Islet of Langerhans (tissue), 1 donor: Measurements from ENCODE around the gene GLYR1.

Source experiments
- FAIRE-seq: peaks from one replicate; lab custom pipeline; 2011; peaks lifted over from hg19 to GRCh38; lab: Jason Lieb, UNC

GLYR1 gene

DNA sequence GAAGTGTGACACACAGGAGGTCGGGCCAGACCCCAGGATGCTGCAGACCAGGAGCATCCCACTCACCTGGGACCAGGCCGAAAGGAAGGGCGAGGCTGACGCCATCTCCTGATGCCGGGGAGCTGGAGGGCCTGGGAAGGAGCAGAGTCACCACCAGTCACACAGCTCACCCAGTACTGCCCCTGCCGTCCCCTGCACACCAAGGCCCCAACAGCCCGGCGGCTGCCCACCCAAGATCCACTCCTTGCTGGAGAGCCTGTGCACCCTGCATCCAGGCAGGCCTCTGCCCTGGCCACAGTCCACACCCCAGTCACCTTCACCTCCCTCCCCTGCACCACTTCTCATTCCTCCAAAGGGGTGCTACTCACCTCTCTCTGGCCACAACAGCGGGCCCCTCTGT lies 84.9 kb downstream of the GLYR1 start:
- no peak for FAIRE-seq

- FAIRE-seq: no peak
Observed at GRCh38 chr16:4760221-4760910, 86.7 kb downstream of the GLYR1 start.

GRCh38 chr16:4755687-4756086 lies 91.4 kb downstream of the GLYR1 start:
- FAIRE-seq: no peak

DNA sequence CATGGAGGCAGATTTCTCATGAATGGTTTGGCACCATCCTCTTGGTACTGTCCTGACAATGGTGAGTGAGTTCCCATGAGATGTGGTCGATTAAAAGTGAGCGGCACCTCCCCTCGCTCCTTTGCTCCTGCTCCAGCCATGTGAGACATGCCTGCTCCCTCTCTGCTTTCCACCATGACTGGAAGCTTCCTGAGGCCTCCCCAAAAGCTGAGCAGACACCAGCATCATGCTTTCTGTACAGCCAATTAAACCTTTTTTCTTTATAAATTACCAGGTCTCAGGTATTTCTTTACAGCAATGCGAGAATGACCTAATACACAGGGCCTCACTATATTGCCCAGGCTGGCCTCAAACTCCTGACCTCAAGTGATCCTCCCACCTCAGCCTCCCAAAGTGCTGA lies 92.2 kb downstream of the GLYR1 start:
- no peak for FAIRE-seq

- FAIRE-seq: no peak
Observed at GRCh38 chr16:4753227-4753626, 93.9 kb downstream of the GLYR1 start.
